ENCODE measurements around the gene AAK1. TPM values are rescaled to one million over a fixed set of nuclear protein-coding genes. Genes with fewer than 3 reads are reported as not detected.
"Not testable (repeated sequence)": the region's sequence is repeated elsewhere in the genome, so short reads cannot be mapped to it uniquely, and the experiment has no call there.

AAK1 gene
- polyA plus RNA-seq, 1 experiment, result 31.1 TPM

DNA sequence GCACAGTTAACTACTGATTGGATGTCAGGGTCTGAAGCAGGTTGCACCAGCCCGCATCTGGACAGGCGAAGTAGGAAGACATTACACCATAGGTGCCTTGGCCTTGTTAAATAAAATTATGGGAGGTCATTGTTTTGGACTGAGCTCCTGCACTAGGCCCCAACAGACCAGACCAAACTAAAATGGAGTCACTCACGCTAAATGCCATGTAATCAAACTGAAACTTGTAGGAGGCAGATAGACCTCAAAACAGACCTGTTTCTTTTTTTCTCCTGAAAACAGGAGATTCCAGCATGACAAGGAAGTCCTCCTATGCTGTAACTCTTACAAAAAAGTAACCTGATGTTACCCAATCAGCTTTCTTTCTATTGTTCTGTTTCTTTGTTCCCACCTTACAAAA, 190.9 kb downstream of the AAK1 start:
- Histone ChIP-seq H3K9me3 (ENCODE audit: control insufficient read depth, insufficient read depth, low read length) (no peaks in the 10 kb centered on the region), H3K27ac (ENCODE audit: low read depth, low read length) (no peak overlapping the region), H3K4me3 (ENCODE audit: low read depth, low read length) (no peak overlapping the region), H3K27me3 (ENCODE audit: control insufficient read depth, insufficient read depth, low read length) (no peaks in the 10 kb centered on the region)
- CTCF ChIA-PET, result no interaction called here
- TF ChIP-seq CTCF (IDR thresholded peaks at IDR 0.05; ENCODE audit: low read depth, low read length), result no peak
- no peak for DNase-seq (ENCODE audit: low read depth, low spot score)
- POLR2A ChIA-PET, result no interaction called here

- Histone ChIP-seq H3K4me3 (ENCODE audit: low read depth, low read length) (no peak overlapping the region), H3K9me3 (ENCODE audit: control insufficient read depth, insufficient read depth, low read length) (no peaks in the 10 kb centered on the region), H3K27me3 (ENCODE audit: control insufficient read depth, insufficient read depth, low read length) (no peaks in the 10 kb centered on the region), H3K27ac (ENCODE audit: low read depth, low read length) (no peak overlapping the region)
- DNase-seq (ENCODE audit: low read depth, low spot score), result no peak
- no peak for TF ChIP-seq CTCF (IDR thresholded peaks at IDR 0.05; ENCODE audit: low read depth, low read length)
- ChIA-PET CTCF (no interaction called here), POLR2A (no interaction called here)
Observed at GRCh38 chr2:69450735-69451416, 192.7 kb downstream of the AAK1 start.

DNA sequence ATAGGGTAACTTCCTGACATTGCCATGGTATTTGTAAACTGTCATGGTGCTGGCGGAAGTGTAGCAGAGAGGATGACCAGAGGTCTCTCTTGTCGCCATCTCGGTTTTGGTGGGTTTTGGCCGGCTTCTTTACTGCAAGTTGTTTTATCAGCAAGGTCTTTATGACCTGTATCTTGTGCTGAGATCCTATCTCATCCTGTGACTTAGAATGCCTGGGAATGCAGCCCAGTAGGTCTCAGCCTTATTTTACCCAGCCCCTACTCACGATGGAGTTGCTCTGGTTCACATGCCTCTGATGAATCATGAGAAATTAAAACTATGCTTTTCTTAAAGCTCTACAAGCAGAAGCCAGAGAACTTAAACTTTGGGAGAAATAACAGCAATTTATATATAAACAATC, 193.6 kb downstream of the AAK1 start:
- no peak for DNase-seq (ENCODE audit: low read depth, low spot score)
- POLR2A ChIA-PET, result no interaction called here
- no peak for TF ChIP-seq CTCF (IDR thresholded peaks at IDR 0.05; ENCODE audit: low read depth, low read length)
- Histone ChIP-seq H3K27me3 (ENCODE audit: control insufficient read depth, insufficient read depth, low read length) (no peaks in the 10 kb centered on the region), H3K27ac (ENCODE audit: low read depth, low read length) (no peak overlapping the region), H3K9me3 (ENCODE audit: control insufficient read depth, insufficient read depth, low read length) (no peaks in the 10 kb centered on the region), H3K4me3 (ENCODE audit: low read depth, low read length) (no peak overlapping the region)
- CTCF ChIA-PET, result no interaction called here

- POLR2A ChIA-PET; H3K27ac ChIP-seq (ENCODE audit: low read depth, low read length): not testable (repeated sequence)
Observed at GRCh38 chr2:69443673-69444072, 199.9 kb downstream of the AAK1 start.

DNA sequence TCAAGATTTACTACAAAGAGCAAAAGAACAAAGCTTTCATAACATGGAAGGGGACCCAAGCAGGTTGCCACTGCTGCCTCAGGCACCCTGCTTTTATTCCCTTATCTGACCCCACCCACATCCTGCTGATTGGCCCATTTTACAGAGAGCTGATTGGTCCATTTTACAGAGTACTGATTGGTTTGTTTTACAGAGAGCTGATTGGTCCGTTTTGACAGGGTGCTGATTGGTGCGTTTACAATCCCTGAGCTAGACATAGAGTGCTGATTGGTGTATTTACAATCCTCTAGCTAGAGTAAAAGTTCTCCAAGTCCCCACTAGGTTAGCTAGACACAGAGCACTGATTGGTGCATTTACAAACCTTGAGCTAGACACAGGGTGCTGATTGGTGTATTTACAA, 204.0 kb downstream of the AAK1 start:
- CTCF ChIA-PET, result interaction anchor here (0.6 kb wide), 1 partner anchor 22 kb away, joined by 3 read pairs; no protein-coding TSS in a partner anchor
- DNase-seq (ENCODE audit: low read depth, low spot score); H3K4me3 ChIP-seq (ENCODE audit: low read depth, low read length); H3K27ac ChIP-seq (ENCODE audit: low read depth, low read length); H3K9me3 ChIP-seq (ENCODE audit: control insufficient read depth, insufficient read depth, low read length); H3K27me3 ChIP-seq (ENCODE audit: control insufficient read depth, insufficient read depth, low read length); POLR2A ChIA-PET: not testable (repeated sequence)

More at GRCh38 chr2:69443673-69444072, 199.9 kb downstream of the AAK1 start:
- CTCF ChIA-PET; H3K4me3 ChIP-seq (ENCODE audit: low read depth, low read length); H3K9me3 ChIP-seq (ENCODE audit: control insufficient read depth, insufficient read depth, low read length); DNase-seq (ENCODE audit: low read depth, low spot score); H3K27me3 ChIP-seq (ENCODE audit: control insufficient read depth, insufficient read depth, low read length): not testable (repeated sequence)

DNA sequence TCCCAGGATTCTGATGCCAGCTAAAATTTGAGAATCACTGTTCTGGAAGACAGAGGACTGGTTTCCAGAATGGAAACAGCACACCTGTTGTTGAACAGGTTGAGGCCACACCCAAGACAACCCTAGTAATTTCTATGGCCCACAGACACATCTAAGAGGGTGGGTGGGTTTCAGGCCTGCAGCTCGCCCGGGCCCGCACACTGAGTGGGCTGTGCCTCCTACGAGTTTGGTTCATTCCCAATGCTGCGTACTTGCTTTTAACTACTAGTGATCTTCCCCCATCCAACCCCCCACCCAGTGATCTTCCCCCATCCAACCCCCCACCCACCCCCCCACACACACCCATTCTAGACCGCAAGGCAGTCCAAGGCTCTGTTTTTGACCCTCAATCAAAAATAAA, 205.0 kb downstream of the AAK1 start:
- ChIA-PET CTCF (interaction anchor here (2.0 kb wide), 1 partner anchor 286 kb away, joined by 6 read pairs; no protein-coding TSS in a partner anchor), POLR2A (no interaction called here)
- no peaks in the 10 kb centered on the region; the same call in 1 of the 2 replicates for H3K9me3 ChIP-seq (ENCODE audit: control insufficient read depth, insufficient read depth, low read length)
- H3K27ac ChIP-seq (ENCODE audit: low read depth, low read length), result no peak overlapping the region
- H3K4me3 ChIP-seq (ENCODE audit: low read depth, low read length), result no peak overlapping the region
- TF ChIP-seq CTCF (IDR thresholded peaks at IDR 0.05; ENCODE audit: low read depth, low read length), result no peak
- DNase-seq (ENCODE audit: low read depth, low spot score), result no peak
- H3K27me3 ChIP-seq (ENCODE audit: control insufficient read depth, insufficient read depth, low read length), result no peaks in the 10 kb centered on the region
